Caco-2 (cell line): ENCODE measurements around the gene LECT2. TPM values are rescaled to one million over a fixed set of nuclear protein-coding genes. Genes with fewer than 3 reads are reported as not detected.

ENCODE experiments used
- BruUV-seq: library from RNA; stranded (reverse); fragments of 400-500 nt; replicated peaks from 2 replicates; lab custom pipeline; 2021; lab: Mats Ljungman, UMichigan
- CTCF ChIA-PET: fragments of 300-600 bp; sonication (Branson Sonifier 250); formaldehyde crosslinking; loops from one replicate; lab custom pipeline; 2022; ENCODE audit warnings: antibody characterized with exemption; lab: Charles Lee
- POLR2A ChIA-PET: fragments of 300-600 bp; sonication (Branson Sonifier 250); formaldehyde crosslinking; loops from one replicate; lab custom pipeline; 2022; ENCODE audit warnings: antibody characterized with exemption; lab: Charles Lee
- DNase-seq, 2 experiments: peaks; one replicate each; pipeline versions ENCODE4 v3.0.0 to v3.0.0-alpha.2; 2020 to 2022
- H3K27me3 ChIP-seq: replicated peaks from 2 replicates; pipeline ENCODE4 v1.6.0; 2011; ENCODE audit warnings: low read length; ENCODE audit not compliant: control insufficient read depth, insufficient read depth
- H3K36me3 ChIP-seq: 2 replicates; pipeline ENCODE4 v1.5.1; 2011; ENCODE audit warnings: low read length; ENCODE audit not compliant: control insufficient read depth, insufficient read depth
- H3K4me1 ChIP-seq: fragments of 250-450 bp; sonication (Bioruptor Pico); 2 replicates; pipeline ENCODE4 v1.5.1; 2020; ENCODE audit warnings: mild to moderate bottlenecking
- H3K4me3 ChIP-seq: 2 replicates; pipeline ENCODE4 v1.5.1; 2011; ENCODE audit warnings: low read depth, mild to moderate bottlenecking, control low read depth, low read length
- H3K9me3 ChIP-seq: fragments of 250-450 bp; sonication (Bioruptor Pico); 2 replicates; pipeline ENCODE4 v1.5.1; 2020; ENCODE audit warnings: mild to moderate bottlenecking, moderate library complexity
- H3K27ac Mint-ChIP-seq: one replicate; pipeline ENCODE4 v1.8.0; 2022; ENCODE audit warnings: mixed read lengths; ENCODE audit not compliant: unreplicated experiment
- H3K27me3 Mint-ChIP-seq: one replicate; pipeline ENCODE4 v1.8.0; 2022; ENCODE audit warnings: mixed read lengths; ENCODE audit not compliant: insufficient read depth, unreplicated experiment
- H3K36me3 Mint-ChIP-seq: one replicate; pipeline ENCODE4 v1.8.0; 2022; ENCODE audit warnings: mild to moderate bottlenecking, mixed read lengths; ENCODE audit not compliant: insufficient read depth, unreplicated experiment
- H3K4me1 Mint-ChIP-seq: one replicate; pipeline ENCODE4 v1.8.0; 2022; ENCODE audit warnings: low read depth, mixed read lengths; ENCODE audit not compliant: unreplicated experiment
- H3K4me3 Mint-ChIP-seq: one replicate; pipeline ENCODE4 v1.8.0; 2022; ENCODE audit warnings: mild to moderate bottlenecking, moderate library complexity, mixed read lengths; ENCODE audit not compliant: unreplicated experiment
- H3K9me3 Mint-ChIP-seq: one replicate; pipeline ENCODE4 v1.8.0; 2022; ENCODE audit warnings: mixed read lengths; ENCODE audit not compliant: unreplicated experiment
- intact Hi-C: fragments of 100-400 bp; cut with micrococcal nuclease; formaldehyde crosslinking; loops from one replicate; pipeline ENCODE4 v1.10.0; 2022; ENCODE audit not compliant: unreplicated experiment
- total RNA-seq: library from RNA; stranded (reverse); gene quantifications from 2 replicates; pipeline ENCODE4 v1.2.3, GENCODE V29; 2022
- TF ChIP-seq, protein P1 (sequence below), 2 experiments: fragments of 200-600 bp in 1 of 2; IDR thresholded peaks; 1 replicate in 1 of 2; 2 replicates in 1 of 2; pipeline versions ENCODE4 v1.5.1 to v1.8.0; 2011 to 2022; ENCODE audit warnings: antibody characterized with exemption in 1 of 2, control low read depth in 1 of 2, inconsistent platforms in 1 of 2, low read depth in 1 of 2, low read length in 1 of 2, mild to moderate bottlenecking in 1 of 2, moderate library complexity in 1 of 2; ENCODE audit not compliant: insufficient read depth in 1 of 2, severe bottlenecking in 1 of 2, unreplicated experiment in 1 of 2

The LECT2 gene
- total RNA-seq, 1 experiment from 2014 or later, result 0.70 TPM

DNA sequence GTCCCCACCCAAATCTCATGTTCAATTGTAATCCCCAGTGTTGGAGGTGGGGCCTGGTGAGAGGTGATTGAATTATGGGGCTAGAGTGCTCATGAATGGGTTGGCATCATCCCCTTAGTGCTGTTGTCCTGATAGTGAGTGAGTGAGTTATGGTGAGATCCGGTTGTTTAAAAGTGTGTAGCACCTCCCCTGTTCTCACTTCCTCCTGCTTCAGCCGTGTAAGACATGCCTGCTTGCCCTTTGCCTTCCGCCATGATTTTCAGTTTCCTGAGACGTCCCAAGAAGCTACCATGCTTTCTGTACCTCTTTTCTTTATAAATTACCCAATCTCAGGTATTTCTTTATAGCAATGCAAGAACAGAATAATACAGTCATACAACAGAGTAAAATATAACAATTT, 742 bp upstream of the LECT2 start:
- H3K27ac Mint-ChIP-seq, result no peak overlapping the region
- no peaks in the 10 kb centered on the region for H3K36me3 Mint-ChIP-seq
- TF ChIP-seq, protein P1, sequence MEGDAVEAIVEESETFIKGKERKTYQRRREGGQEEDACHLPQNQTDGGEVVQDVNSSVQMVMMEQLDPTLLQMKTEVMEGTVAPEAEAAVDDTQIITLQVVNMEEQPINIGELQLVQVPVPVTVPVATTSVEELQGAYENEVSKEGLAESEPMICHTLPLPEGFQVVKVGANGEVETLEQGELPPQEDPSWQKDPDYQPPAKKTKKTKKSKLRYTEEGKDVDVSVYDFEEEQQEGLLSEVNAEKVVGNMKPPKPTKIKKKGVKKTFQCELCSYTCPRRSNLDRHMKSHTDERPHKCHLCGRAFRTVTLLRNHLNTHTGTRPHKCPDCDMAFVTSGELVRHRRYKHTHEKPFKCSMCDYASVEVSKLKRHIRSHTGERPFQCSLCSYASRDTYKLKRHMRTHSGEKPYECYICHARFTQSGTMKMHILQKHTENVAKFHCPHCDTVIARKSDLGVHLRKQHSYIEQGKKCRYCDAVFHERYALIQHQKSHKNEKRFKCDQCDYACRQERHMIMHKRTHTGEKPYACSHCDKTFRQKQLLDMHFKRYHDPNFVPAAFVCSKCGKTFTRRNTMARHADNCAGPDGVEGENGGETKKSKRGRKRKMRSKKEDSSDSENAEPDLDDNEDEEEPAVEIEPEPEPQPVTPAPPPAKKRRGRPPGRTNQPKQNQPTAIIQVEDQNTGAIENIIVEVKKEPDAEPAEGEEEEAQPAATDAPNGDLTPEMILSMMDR (IDR thresholded peaks at IDR 0.05; ENCODE audit: insufficient read depth in 1 of 2, low read depth in 1 of 2, low read length in 1 of 2, severe bottlenecking in 1 of 2, unreplicated experiment in 1 of 2), result no peak
- POLR2A ChIA-PET, result no interaction called here
- peaks cover 16% of the 10 kb centered on the region for H3K4me1 Mint-ChIP-seq
- intact Hi-C loops, result no loop called here
- Histone ChIP-seq H3K4me1 (peaks cover 20% of the 10 kb centered on the region), H3K27me3 (no peaks in the 10 kb centered on the region), H3K9me3 (no peaks in the 10 kb centered on the region), H3K36me3 (no peaks in the 10 kb centered on the region), H3K4me3 (no peak overlapping the region)
- CTCF ChIA-PET, result no interaction called here
- H3K9me3 Mint-ChIP-seq, result no peaks in the 10 kb centered on the region
- no TSS peak for BruUV-seq
- H3K4me3 Mint-ChIP-seq, result no peak overlapping the region
- no peak for DNase-seq
- no peaks in the 10 kb centered on the region for H3K27me3 Mint-ChIP-seq

DNA sequence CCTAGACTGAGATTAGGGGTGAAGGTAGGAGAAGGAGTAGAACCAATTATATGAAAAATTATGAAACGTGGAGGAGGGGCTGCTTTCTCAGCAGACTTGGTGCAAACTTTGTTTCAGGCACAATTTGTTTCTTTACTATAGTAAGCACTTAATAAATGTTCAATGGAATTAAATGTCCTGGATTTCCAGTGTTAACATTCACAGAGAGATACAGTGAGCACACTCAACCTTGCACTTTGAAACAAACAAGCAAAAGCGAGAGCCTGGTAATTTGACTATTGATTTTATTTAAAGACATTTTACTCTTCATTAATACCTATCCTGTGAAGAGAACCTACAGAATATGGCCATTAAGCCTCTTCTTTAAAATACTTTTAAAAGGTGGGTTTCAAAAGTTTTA, 933 bp downstream of the LECT2 start:
- DNase-seq, result no peak
- intact Hi-C loops, result no loop called here
- Mint-ChIP-seq H3K4me1 (peaks cover 16% of the 10 kb centered on the region), H3K9me3 (no peaks in the 10 kb centered on the region), H3K36me3 (no peaks in the 10 kb centered on the region), H3K4me3 (no peak overlapping the region), H3K27me3 (no peaks in the 10 kb centered on the region), H3K27ac (no peak overlapping the region)
- Histone ChIP-seq H3K27me3 (no peaks in the 10 kb centered on the region), H3K4me1 (peaks cover 25% of the 10 kb centered on the region), H3K36me3 (no peaks in the 10 kb centered on the region), H3K4me3 (no peak overlapping the region), H3K9me3 (no peaks in the 10 kb centered on the region)
- ChIA-PET CTCF (no interaction called here), POLR2A (no interaction called here)
- no TSS peak for BruUV-seq
- TF ChIP-seq, protein P1 (IDR thresholded peaks at IDR 0.05; ENCODE audit: insufficient read depth in 1 of 2, low read depth in 1 of 2, low read length in 1 of 2, severe bottlenecking in 1 of 2, unreplicated experiment in 1 of 2), result no peak

DNA sequence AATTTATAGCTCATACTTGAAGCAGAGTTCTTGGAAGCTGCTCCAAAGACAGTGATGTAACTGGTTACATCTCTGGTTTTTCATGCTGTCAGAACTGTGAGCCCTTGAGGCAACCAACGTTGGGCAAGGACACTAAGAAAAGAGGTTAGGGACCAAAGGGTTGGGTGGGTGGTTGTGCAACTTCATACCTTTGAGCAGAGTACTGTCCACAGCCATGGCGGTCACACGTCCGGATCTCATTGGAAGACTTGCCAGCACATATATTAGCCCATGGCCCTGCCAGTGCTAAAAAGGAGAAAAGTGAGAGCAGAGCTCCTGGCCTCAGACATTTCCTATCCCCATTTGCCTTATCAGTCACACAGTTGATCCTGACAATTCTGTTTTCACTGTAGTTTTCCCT, 2.1 kb downstream of the LECT2 start:
- intact Hi-C loops, result no loop called here

More for the DNA sequence above, 2.1 kb downstream of the LECT2 start:
- peaks cover 16% of the 10 kb centered on the region for H3K4me1 Mint-ChIP-seq
- Histone ChIP-seq H3K36me3 (no peaks in the 10 kb centered on the region), H3K4me1 (peaks cover 25% of the 10 kb centered on the region), H3K9me3 (no peaks in the 10 kb centered on the region), H3K27me3 (no peaks in the 10 kb centered on the region), H3K4me3 (no peak overlapping the region)
- no peaks in the 10 kb centered on the region for H3K9me3 Mint-ChIP-seq
- H3K27me3 Mint-ChIP-seq, result no peaks in the 10 kb centered on the region
- ChIA-PET CTCF (interaction anchor here (1.1 kb wide), 1 partner anchor 58 kb away, joined by 3 read pairs; no protein-coding TSS in a partner anchor), POLR2A (no interaction called here)
- H3K36me3 Mint-ChIP-seq, result no peaks in the 10 kb centered on the region
- H3K4me3 Mint-ChIP-seq, result no peak overlapping the region
- DNase-seq, result no peak
- no TSS peak for BruUV-seq
- TF ChIP-seq, protein P1 (IDR thresholded peaks at IDR 0.05; ENCODE audit: insufficient read depth in 1 of 2, low read depth in 1 of 2, low read length in 1 of 2, severe bottlenecking in 1 of 2, unreplicated experiment in 1 of 2), result no peak
- no peak overlapping the region for H3K27ac Mint-ChIP-seq
